ENCODE results near the gene NR1I3. TPM values are rescaled to one million over a fixed set of nuclear protein-coding genes. Genes with fewer than 3 reads are reported as not detected.

NR1I3 gene
- polyA plus RNA-seq, 1 of the 3 experiments (the other 2 are of a cell fraction): not detected

DNA sequence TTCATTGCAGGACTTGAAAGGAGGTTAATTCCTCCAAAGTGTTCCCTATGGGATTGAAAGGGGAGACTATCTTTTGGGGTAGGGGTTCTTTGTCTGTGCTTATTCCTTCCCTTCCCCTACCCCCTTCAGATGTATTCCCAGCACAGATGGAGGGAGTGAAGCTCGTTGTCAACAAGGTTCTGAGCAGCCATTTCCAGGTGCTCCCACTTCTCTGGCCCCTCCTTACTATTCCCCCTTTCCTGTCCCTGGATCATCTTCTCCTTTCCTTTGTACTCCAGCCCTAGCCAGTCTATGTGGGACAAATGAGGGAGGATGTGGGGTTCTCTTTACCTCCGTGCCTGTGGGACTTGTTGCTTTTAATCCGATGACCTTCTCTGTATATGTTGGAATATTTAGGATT, 11.2 kb downstream of the NR1I3 start (continued):
- TF ChIP-seq, protein P1, sequence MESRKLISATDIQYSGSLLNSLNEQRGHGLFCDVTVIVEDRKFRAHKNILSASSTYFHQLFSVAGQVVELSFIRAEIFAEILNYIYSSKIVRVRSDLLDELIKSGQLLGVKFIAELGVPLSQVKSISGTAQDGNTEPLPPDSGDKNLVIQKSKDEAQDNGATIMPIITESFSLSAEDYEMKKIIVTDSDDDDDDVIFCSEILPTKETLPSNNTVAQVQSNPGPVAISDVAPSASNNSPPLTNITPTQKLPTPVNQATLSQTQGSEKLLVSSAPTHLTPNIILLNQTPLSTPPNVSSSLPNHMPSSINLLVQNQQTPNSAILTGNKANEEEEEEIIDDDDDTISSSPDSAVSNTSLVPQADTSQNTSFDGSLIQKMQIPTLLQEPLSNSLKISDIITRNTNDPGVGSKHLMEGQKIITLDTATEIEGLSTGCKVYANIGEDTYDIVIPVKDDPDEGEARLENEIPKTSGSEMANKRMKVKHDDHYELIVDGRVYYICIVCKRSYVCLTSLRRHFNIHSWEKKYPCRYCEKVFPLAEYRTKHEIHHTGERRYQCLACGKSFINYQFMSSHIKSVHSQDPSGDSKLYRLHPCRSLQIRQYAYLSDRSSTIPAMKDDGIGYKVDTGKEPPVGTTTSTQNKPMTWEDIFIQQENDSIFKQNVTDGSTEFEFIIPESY (IDR thresholded peaks at IDR 0.05; ENCODE audit: borderline replicate concordance, low read depth): no peak
- TF ChIP-seq, protein P2, sequence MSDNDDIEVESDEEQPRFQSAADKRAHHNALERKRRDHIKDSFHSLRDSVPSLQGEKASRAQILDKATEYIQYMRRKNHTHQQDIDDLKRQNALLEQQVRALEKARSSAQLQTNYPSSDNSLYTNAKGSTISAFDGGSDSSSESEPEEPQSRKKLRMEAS (IDR thresholded peaks at IDR 0.05; ENCODE audit: low read depth): no peak
- TF ChIP-seq FOSL2 (IDR thresholded peaks at IDR 0.05; ENCODE audit: borderline replicate concordance, low read depth): no peak
- TF ChIP-seq EP300 (IDR thresholded peaks at IDR 0.05; ENCODE audit: borderline replicate concordance in 1 of 2, low read depth in 1 of 2, low read length in 1 of 2): no peak

DNA sequence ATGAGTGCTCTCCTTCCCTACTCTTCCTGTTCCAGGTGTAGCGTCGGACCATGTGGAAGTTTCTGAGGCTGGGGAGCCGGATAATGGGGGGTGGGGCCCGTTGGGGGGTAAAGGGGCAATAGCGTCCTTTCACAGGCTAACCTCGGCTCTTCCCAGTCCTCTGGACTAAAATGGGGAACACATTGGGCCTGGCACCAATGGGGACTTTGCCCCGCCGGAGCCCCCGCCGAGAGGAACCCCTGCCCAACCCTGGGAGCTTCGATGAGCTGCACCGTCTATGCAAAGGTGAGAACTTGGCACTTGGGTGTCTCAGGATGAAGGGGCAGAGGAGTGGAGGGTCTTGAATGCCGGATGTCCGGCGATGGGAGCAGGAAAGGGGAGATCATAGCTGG, 11.7 kb downstream of the NR1I3 start:
- peak overlapping the region; percentile 68 for H3K9ac ChIP-seq
- no peaks in the 10 kb centered on the region for H4K20me1 ChIP-seq (ENCODE audit: insufficient read depth)
- peaks cover 8 to 21% of the 10 kb centered on the region in 2 experiments; a peak in 3 of 4 replicates for H3K4me1 ChIP-seq (ENCODE audit: control insufficient read depth in 1 of 2, insufficient read depth in 2 of 2, low read depth in 1 of 2, low read length in 1 of 2)
- H3K4me3 ChIP-seq (ENCODE audit: low read depth in 2 of 2, low read length in 1 of 2): peak overlapping the region; percentile 69 to 74
- H3F3A ChIP-seq (replicated peaks; ENCODE audit: insufficient read depth): peaks cover 14% of the 10 kb centered on the region
- no peaks in the 10 kb centered on the region for H3K79me2 ChIP-seq (ENCODE audit: insufficient read depth)
- no peak for DNase-seq
- H3K27me3 ChIP-seq (ENCODE audit: insufficient read depth): no peaks in the 10 kb centered on the region
- H3K27ac ChIP-seq (ENCODE audit: low read depth in 2 of 2, low read length in 1 of 2): peak overlapping the region in 1 of 2 experiments; percentile 51; a peak in 2 of 4 replicates
- ChIA-PET CTCF (interaction anchor here (0.6 to 6.2 kb wide), 28 partner anchors 9 to 163 kb away, joined by 3 to 78 read pairs (median 7); partner anchors contain the start of genes ADAMTS4, FCER1G, MPZ and NDUFS2), POLR2A (interaction anchor here (0.5 to 2.2 kb wide), 5 partner anchors 24 to 498 kb away, joined by 3 to 19 read pairs (median 5); partner anchors contain the start of genes ADAMTS4, NDUFS2 and SDHC)
- no peaks in the 10 kb centered on the region for H3K9me3 ChIP-seq
- H3K36me3 ChIP-seq (replicated peaks in 1 of 2; ENCODE audit: control insufficient read depth in 1 of 2, insufficient read depth in 2 of 2, low read length in 1 of 2): peaks cover 0 to 20% of the 10 kb centered on the region in 2 experiments
- H2AFZ ChIP-seq (ENCODE audit: low read depth): peak overlapping the region; percentile 80
- peak overlapping the region; percentile 79 for H3K4me2 ChIP-seq
- no peak for TF ChIP-seq SMC3 (IDR thresholded peaks at IDR 0.05; ENCODE audit: low read depth, low read length)
- TF ChIP-seq RXRA (IDR thresholded peaks at IDR 0.05; ENCODE audit: borderline replicate concordance, low read depth): no peak
- TF ChIP-seq MEF2A (IDR thresholded peaks at IDR 0.05; ENCODE audit: borderline replicate concordance, low read depth): no peak
- WGBS (ENCODE audit: low lambda C conversion rate): 4% methylated on average over 15 of the region's 15 CpGs
- H3K9me2 ChIP-seq: no peaks in the 10 kb centered on the region

DNA sequence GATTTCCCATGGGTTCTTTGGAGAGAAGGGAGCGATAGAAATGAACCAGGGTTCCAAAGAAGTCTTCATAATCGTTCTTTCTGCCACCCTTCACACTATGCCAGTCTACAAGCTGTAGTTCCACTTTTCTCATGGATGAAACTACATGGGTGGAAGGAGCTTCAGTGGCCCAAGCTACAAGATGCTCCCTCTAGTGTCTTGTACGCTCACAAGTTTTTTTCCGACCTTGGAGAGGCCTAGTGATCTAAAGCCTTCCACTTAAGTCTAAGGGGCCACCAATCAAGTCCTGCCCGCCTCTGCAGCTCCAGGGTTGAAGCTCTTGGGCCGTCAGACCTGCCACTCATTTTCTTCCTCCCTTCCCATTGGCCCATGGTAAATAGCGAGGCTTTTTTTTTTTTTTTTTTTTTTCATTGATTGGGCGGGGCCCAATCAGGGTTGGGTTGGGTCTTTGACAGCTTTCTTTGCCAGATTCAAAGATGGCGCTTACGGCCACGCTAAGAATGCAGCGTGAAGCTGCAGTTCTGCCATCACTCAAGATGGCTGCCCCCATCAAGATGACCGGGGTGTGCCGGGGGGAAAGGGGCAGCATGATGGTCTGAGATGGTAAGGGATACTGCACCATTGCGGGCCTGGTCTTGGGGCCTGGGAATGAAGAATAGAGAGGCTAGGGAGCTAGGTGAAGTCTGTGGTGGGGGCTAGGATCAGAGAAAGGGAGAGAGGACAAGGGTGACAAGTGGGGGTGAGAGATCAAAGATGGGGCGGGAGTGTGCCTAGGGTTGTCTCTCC, 12.3 kb downstream of the NR1I3 start, which contains the start of gene TOMM40L:
Gene TOMM40L (plus strand): TSS at position 527 of the 786 bp plus-strand sequence. CDS start 430 bp downstream, outside the sequence.
- CTCF ChIA-PET: interaction anchor here (0.6 to 6.2 kb wide), 23 partner anchors 9 to 164 kb away, joined by 3 to 78 read pairs (median 10); partner anchors contain the start of genes ADAMTS4, B4GALT3, FCER1G and NDUFS2
- TF ChIP-seq RXRA (IDR thresholded peaks at IDR 0.05; ENCODE audit: borderline replicate concordance, low read depth) (no peak), EP300 (IDR thresholded peaks at IDR 0.05; ENCODE audit: borderline replicate concordance in 1 of 2, low read depth in 1 of 2, low read length in 1 of 2) (no peak), TCF12 (IDR thresholded peaks at IDR 0.05) (no peak), POLR2AphosphoS5 (IDR thresholded peaks at IDR 0.05; ENCODE audit: low read depth, low read length) (no peak), CHD2 (IDR thresholded peaks at IDR 0.05; ENCODE audit: low read length, partially characterized antibody) (peak; percentile 61), NFIC (IDR thresholded peaks at IDR 0.05; ENCODE audit: borderline replicate concordance) (no peak), FOXJ3 (CRISPR knock-in tag; IDR thresholded peaks at IDR 0.05) (no peak), MEF2A (IDR thresholded peaks at IDR 0.05; ENCODE audit: borderline replicate concordance, low read depth) (no peak), RCOR1 (IDR thresholded peaks at IDR 0.05; ENCODE audit: low read length) (no peak)
- TF ChIP-seq, protein P3, sequence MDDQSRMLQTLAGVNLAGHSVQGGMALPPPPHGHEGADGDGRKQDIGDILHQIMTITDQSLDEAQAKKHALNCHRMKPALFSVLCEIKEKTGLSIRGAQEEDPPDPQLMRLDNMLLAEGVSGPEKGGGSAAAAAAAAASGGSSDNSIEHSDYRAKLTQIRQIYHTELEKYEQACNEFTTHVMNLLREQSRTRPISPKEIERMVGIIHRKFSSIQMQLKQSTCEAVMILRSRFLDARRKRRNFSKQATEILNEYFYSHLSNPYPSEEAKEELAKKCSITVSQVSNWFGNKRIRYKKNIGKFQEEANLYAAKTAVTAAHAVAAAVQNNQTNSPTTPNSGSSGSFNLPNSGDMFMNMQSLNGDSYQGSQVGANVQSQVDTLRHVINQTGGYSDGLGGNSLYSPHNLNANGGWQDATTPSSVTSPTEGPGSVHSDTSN (IDR thresholded peaks at IDR 0.05): peak; percentile 99
- TF ChIP-seq, protein P4, sequence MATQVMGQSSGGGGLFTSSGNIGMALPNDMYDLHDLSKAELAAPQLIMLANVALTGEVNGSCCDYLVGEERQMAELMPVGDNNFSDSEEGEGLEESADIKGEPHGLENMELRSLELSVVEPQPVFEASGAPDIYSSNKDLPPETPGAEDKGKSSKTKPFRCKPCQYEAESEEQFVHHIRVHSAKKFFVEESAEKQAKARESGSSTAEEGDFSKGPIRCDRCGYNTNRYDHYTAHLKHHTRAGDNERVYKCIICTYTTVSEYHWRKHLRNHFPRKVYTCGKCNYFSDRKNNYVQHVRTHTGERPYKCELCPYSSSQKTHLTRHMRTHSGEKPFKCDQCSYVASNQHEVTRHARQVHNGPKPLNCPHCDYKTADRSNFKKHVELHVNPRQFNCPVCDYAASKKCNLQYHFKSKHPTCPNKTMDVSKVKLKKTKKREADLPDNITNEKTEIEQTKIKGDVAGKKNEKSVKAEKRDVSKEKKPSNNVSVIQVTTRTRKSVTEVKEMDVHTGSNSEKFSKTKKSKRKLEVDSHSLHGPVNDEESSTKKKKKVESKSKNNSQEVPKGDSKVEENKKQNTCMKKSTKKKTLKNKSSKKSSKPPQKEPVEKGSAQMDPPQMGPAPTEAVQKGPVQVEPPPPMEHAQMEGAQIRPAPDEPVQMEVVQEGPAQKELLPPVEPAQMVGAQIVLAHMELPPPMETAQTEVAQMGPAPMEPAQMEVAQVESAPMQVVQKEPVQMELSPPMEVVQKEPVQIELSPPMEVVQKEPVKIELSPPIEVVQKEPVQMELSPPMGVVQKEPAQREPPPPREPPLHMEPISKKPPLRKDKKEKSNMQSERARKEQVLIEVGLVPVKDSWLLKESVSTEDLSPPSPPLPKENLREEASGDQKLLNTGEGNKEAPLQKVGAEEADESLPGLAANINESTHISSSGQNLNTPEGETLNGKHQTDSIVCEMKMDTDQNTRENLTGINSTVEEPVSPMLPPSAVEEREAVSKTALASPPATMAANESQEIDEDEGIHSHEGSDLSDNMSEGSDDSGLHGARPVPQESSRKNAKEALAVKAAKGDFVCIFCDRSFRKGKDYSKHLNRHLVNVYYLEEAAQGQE (IDR thresholded peaks at IDR 0.05; ENCODE audit: low read depth, low read length): no peak

More for the DNA sequence above, 12.3 kb downstream of the NR1I3 start, which contains the start of gene TOMM40L:
- H3K27ac ChIP-seq (ENCODE audit: low read depth in 2 of 2, low read length in 1 of 2): peak within 1 kb of the TSS in 1 of 2 experiments; percentile 67; a peak in 3 of 4 replicates
- H3K79me2 ChIP-seq (ENCODE audit: insufficient read depth): no peaks in the 10 kb centered on the region
- H3K4me1 ChIP-seq (ENCODE audit: control insufficient read depth in 1 of 2, insufficient read depth in 2 of 2, low read depth in 1 of 2, low read length in 1 of 2): peaks cover 8 to 21% of the 10 kb centered on the region in 2 experiments; a peak in 3 of 4 replicates
- H3K4me2 ChIP-seq: peak within 1 kb of the TSS; percentile 79
- H3K27me3 ChIP-seq (ENCODE audit: insufficient read depth): no peaks in the 10 kb centered on the region
- 7% methylated on average over 16 of the region's 16 CpGs for WGBS (ENCODE audit: low lambda C conversion rate)
- peak; percentile 88 for DNase-seq
- H3K9ac ChIP-seq: peak within 1 kb of the TSS; percentile 68
- H4K20me1 ChIP-seq (ENCODE audit: insufficient read depth): no peaks in the 10 kb centered on the region
- peak within 1 kb of the TSS; percentile 69 to 74 for H3K4me3 ChIP-seq (ENCODE audit: low read depth in 2 of 2, low read length in 1 of 2)
- peaks cover 14% of the 10 kb centered on the region for H3F3A ChIP-seq (replicated peaks; ENCODE audit: insufficient read depth)
- no peaks in the 10 kb centered on the region for H3K9me2 ChIP-seq
- H3K36me3 ChIP-seq (replicated peaks in 1 of 2; ENCODE audit: control insufficient read depth in 1 of 2, insufficient read depth in 2 of 2, low read length in 1 of 2): peaks cover 0 to 20% of the 10 kb centered on the region in 2 experiments
- H2AFZ ChIP-seq (ENCODE audit: low read depth): peak within 1 kb of the TSS; percentile 80
- POLR2A ChIA-PET: interaction anchor here (0.5 to 2.2 kb wide), 8 partner anchors 23 to 497 kb away, joined by 3 to 19 read pairs (median 4); partner anchors contain the start of genes ADAMTS4, NDUFS2 and SDHC
- H3K9me3 ChIP-seq: no peaks in the 10 kb centered on the region
